Measurements from ENCODE around the gene SPOCK1. TPM values are rescaled to one million over a fixed set of nuclear protein-coding genes. Genes with fewer than 3 reads are reported as not detected.

Gene SPOCK1
- polyA plus RNA-seq, 1 experiment = 76.0 TPM

GRCh38 chr5:137294604-137295003, 204.5 kb downstream of the SPOCK1 start:
- Histone ChIP-seq H3K4me3 (ENCODE audit: low read depth, low read length) (no peak overlapping the region), H3K27me3 (ENCODE audit: control insufficient read depth, insufficient read depth, low read length) (no peaks in the 10 kb centered on the region), H3K9me3 (ENCODE audit: control insufficient read depth, insufficient read depth, low read length) (no peaks in the 10 kb centered on the region), H3K27ac (ENCODE audit: low read depth, low read length) (no peak overlapping the region)
- no peak for TF ChIP-seq CTCF (IDR thresholded peaks at IDR 0.05; ENCODE audit: low read depth, low read length)
- ChIA-PET CTCF (interaction anchor here (1.1 kb wide), 1 partner anchor 26 kb away, joined by 3 read pairs; no protein-coding TSS in a partner anchor), POLR2A (no interaction called here)
- no peak for DNase-seq (ENCODE audit: low read depth, low spot score)

- POLR2A ChIA-PET = no interaction called here
- DNase-seq (ENCODE audit: low read depth, low spot score) = no peak
Observed at GRCh38 chr5:137292461-137293027, 206.6 kb downstream of the SPOCK1 start.

GRCh38 chr5:137291436-137291835, 207.7 kb downstream of the SPOCK1 start:
- DNase-seq (ENCODE audit: low read depth, low spot score) = no peak
- Histone ChIP-seq H3K27me3 (ENCODE audit: control insufficient read depth, insufficient read depth, low read length) (no peaks in the 10 kb centered on the region), H3K9me3 (ENCODE audit: control insufficient read depth, insufficient read depth, low read length) (no peaks in the 10 kb centered on the region), H3K4me3 (ENCODE audit: low read depth, low read length) (no peak overlapping the region), H3K27ac (ENCODE audit: low read depth, low read length) (no peak overlapping the region)
- ChIA-PET CTCF (interaction anchor here (1.4 kb wide), 1 partner anchor 29 kb away, joined by 7 read pairs; no protein-coding TSS in a partner anchor), POLR2A (no interaction called here)
- no peak for TF ChIP-seq CTCF (IDR thresholded peaks at IDR 0.05; ENCODE audit: low read depth, low read length)

More at GRCh38 chr5:137292461-137293027, 206.6 kb downstream of the SPOCK1 start:
- TF ChIP-seq CTCF (IDR thresholded peaks at IDR 0.05; ENCODE audit: low read depth, low read length) = no peak
- CTCF ChIA-PET = interaction anchor here (1.4 kb wide), 1 partner anchor 27 kb away, joined by 7 read pairs; no protein-coding TSS in a partner anchor
- Histone ChIP-seq H3K27ac (ENCODE audit: low read depth, low read length) (no peak overlapping the region), H3K4me3 (ENCODE audit: low read depth, low read length) (no peak overlapping the region), H3K9me3 (ENCODE audit: control insufficient read depth, insufficient read depth, low read length) (no peaks in the 10 kb centered on the region), H3K27me3 (ENCODE audit: control insufficient read depth, insufficient read depth, low read length) (no peaks in the 10 kb centered on the region)

GRCh38 chr5:137291031-137291430, 208.1 kb downstream of the SPOCK1 start:
- Histone ChIP-seq H3K9me3 (ENCODE audit: control insufficient read depth, insufficient read depth, low read length) (no peaks in the 10 kb centered on the region), H3K27me3 (ENCODE audit: control insufficient read depth, insufficient read depth, low read length) (no peaks in the 10 kb centered on the region), H3K27ac (ENCODE audit: low read depth, low read length) (no peak overlapping the region), H3K4me3 (ENCODE audit: low read depth, low read length) (no peak overlapping the region)
- POLR2A ChIA-PET = no interaction called here
- no peak for TF ChIP-seq CTCF (IDR thresholded peaks at IDR 0.05; ENCODE audit: low read depth, low read length)
- CTCF ChIA-PET = interaction anchor here (1.4 kb wide), 1 partner anchor 29 kb away, joined by 7 read pairs; no protein-coding TSS in a partner anchor
- DNase-seq (ENCODE audit: low read depth, low spot score) = no peak

GRCh38 chr5:137290373-137290772, 208.8 kb downstream of the SPOCK1 start:
- no peak for DNase-seq (ENCODE audit: low read depth, low spot score)
- TF ChIP-seq CTCF (IDR thresholded peaks at IDR 0.05; ENCODE audit: low read depth, low read length) = no peak
- ChIA-PET POLR2A (no interaction called here), CTCF (no interaction called here)
- Histone ChIP-seq H3K27me3 (ENCODE audit: control insufficient read depth, insufficient read depth, low read length) (no peaks in the 10 kb centered on the region), H3K4me3 (ENCODE audit: low read depth, low read length) (no peak overlapping the region), H3K27ac (ENCODE audit: low read depth, low read length) (no peak overlapping the region), H3K9me3 (ENCODE audit: control insufficient read depth, insufficient read depth, low read length) (no peaks in the 10 kb centered on the region)

All from AG04450 (cell line).